ENCODE data around the gene CAPNS2.

The CAPNS2 gene

GRCh38 chr16:55566432-55567175 is at the start of gene CAPNS2:
Gene CAPNS2, plus strand, starts transcription at chr16:55566684. Its CDS starts 73 bp downstream, at chr16:55566757.
- no peak within 1 kb of the TSS for H3K27ac ChIP-seq (ENCODE audit: low read depth, low read length)

GRCh38 chr16:55521792-55522191 is 44.7 kb upstream of the CAPNS2 start:
- H3K9me2 ChIP-seq (replicated peaks; ENCODE audit: control insufficient read depth, low read length): no peaks in the 10 kb centered on the region
- H4K20me1 ChIP-seq (ENCODE audit: control insufficient read depth, insufficient read depth, low read depth, low read length): no peaks in the 10 kb centered on the region
- H3K36me3 ChIP-seq (ENCODE audit: control insufficient read depth, low read length): no peaks in the 10 kb centered on the region
- H3K4me3 ChIP-seq (ENCODE audit: low read length): no peak overlapping the region
- H3K4me1 ChIP-seq (ENCODE audit: control insufficient read depth, low read length): no peaks in the 10 kb centered on the region
- H3K4me2 ChIP-seq (ENCODE audit: low read length): no peak overlapping the region
- H3K79me2 ChIP-seq (ENCODE audit: control insufficient read depth, low read length): no peaks in the 10 kb centered on the region
- no peaks in the 10 kb centered on the region for H3K9me3 ChIP-seq (ENCODE audit: control insufficient read depth, insufficient read depth, low read length)
- no peak overlapping the region for H3K27ac ChIP-seq (ENCODE audit: low read depth, low read length)
- no peaks in the 10 kb centered on the region for H3K27me3 ChIP-seq (ENCODE audit: control insufficient read depth, low read length)
- TF ChIP-seq EZH2phosphoT487 (IDR thresholded peaks at IDR 0.05; ENCODE audit: borderline replicate concordance, low read length) (no peak), CTCF (IDR thresholded peaks at IDR 0.05; ENCODE audit: low read depth, low read length, poor library complexity, severe bottlenecking) (no peak)
- no peaks in the 10 kb centered on the region for H3F3A ChIP-seq (ENCODE audit: control insufficient read depth, insufficient read depth)

More at GRCh38 chr16:55566432-55567175, at the start of gene CAPNS2:
- TF ChIP-seq CTCF (IDR thresholded peaks at IDR 0.05; ENCODE audit: low read depth, low read length, poor library complexity, severe bottlenecking): no peak
- Histone ChIP-seq H3K9me3 (ENCODE audit: control insufficient read depth, insufficient read depth, low read length) (no peaks in the 10 kb centered on the region), H4K20me1 (ENCODE audit: control insufficient read depth, insufficient read depth, low read depth, low read length) (no peaks in the 10 kb centered on the region), H3F3A (ENCODE audit: control insufficient read depth, insufficient read depth) (no peaks in the 10 kb centered on the region), H3K27me3 (ENCODE audit: control insufficient read depth, low read length) (peaks cover 3% of the 10 kb centered on the region; the same call in 1 of the 2 replicates), H3K36me3 (ENCODE audit: control insufficient read depth, low read length) (no peaks in the 10 kb centered on the region), H3K4me2 (ENCODE audit: low read length) (no peak within 1 kb of the TSS), H3K9me2 (replicated peaks; ENCODE audit: control insufficient read depth, low read length) (no peaks in the 10 kb centered on the region), H3K4me1 (ENCODE audit: control insufficient read depth, low read length) (no peaks in the 10 kb centered on the region), H3K4me3 (ENCODE audit: low read length) (no peak within 1 kb of the TSS), H3K79me2 (ENCODE audit: control insufficient read depth, low read length) (no peaks in the 10 kb centered on the region)

GRCh38 chr16:55526441-55526840 is 40.0 kb upstream of the CAPNS2 start:
- H3K9me3 ChIP-seq (ENCODE audit: control insufficient read depth, insufficient read depth, low read length): no peaks in the 10 kb centered on the region
- TF ChIP-seq CTCF (IDR thresholded peaks at IDR 0.05; ENCODE audit: low read depth, low read length, poor library complexity, severe bottlenecking) (no peak), EZH2phosphoT487 (IDR thresholded peaks at IDR 0.05; ENCODE audit: borderline replicate concordance, low read length) (no peak)
- H3K9me2 ChIP-seq (replicated peaks; ENCODE audit: control insufficient read depth, low read length): no peaks in the 10 kb centered on the region
- no peak overlapping the region for H3K4me2 ChIP-seq (ENCODE audit: low read length)
- no peaks in the 10 kb centered on the region for H3K79me2 ChIP-seq (ENCODE audit: control insufficient read depth, low read length)
- no peaks in the 10 kb centered on the region for H3K4me1 ChIP-seq (ENCODE audit: control insufficient read depth, low read length)
- no peaks in the 10 kb centered on the region for H3K27me3 ChIP-seq (ENCODE audit: control insufficient read depth, low read length)
- H3K27ac ChIP-seq (ENCODE audit: low read depth, low read length): no peak overlapping the region
- no peaks in the 10 kb centered on the region for H3F3A ChIP-seq (ENCODE audit: control insufficient read depth, insufficient read depth)
- H4K20me1 ChIP-seq (ENCODE audit: control insufficient read depth, insufficient read depth, low read depth, low read length): no peaks in the 10 kb centered on the region
- no peaks in the 10 kb centered on the region for H3K36me3 ChIP-seq (ENCODE audit: control insufficient read depth, low read length)
- no peak overlapping the region for H3K4me3 ChIP-seq (ENCODE audit: low read length)

Measured in DOHH2 (cell line).